IPS-18a (cell line): Measurements from ENCODE around the gene PSMA8.
"Not testable (repeated sequence)": the region's sequence is repeated elsewhere in the genome, so short reads cannot be mapped to it uniquely, and the experiment has no call there.

Source experiments
- H3K27ac ChIP-seq: one replicate; pipeline ENCODE4 v1.5.1; 2013; ENCODE audit warnings: low read length
- H3K27me3 ChIP-seq: one replicate; pipeline ENCODE4 v1.6.1; 2013; ENCODE audit warnings: mild to moderate bottlenecking, low read length; ENCODE audit not compliant: control insufficient read depth, insufficient read depth
- H3K36me3 ChIP-seq: one replicate; pipeline ENCODE4 v1.6.1; 2013; ENCODE audit warnings: low read depth, low read length; ENCODE audit not compliant: control insufficient read depth
- H3K4me1 ChIP-seq: one replicate; pipeline ENCODE4 v1.6.1; 2013; ENCODE audit warnings: low read depth, low read length; ENCODE audit not compliant: control insufficient read depth
- H3K4me3 ChIP-seq: one replicate; pipeline ENCODE4 v1.5.1; 2013; ENCODE audit warnings: low read length
- H3K9ac ChIP-seq: one replicate; pipeline ENCODE4 v1.6.1; 2013; ENCODE audit warnings: mild to moderate bottlenecking, low read length, moderate library complexity
- H3K9me3 ChIP-seq: one replicate; pipeline ENCODE4 v1.6.1; 2013; ENCODE audit warnings: low read depth, low read length; ENCODE audit not compliant: control insufficient read depth

PSMA8 gene

GRCh38 chr18:26119246-26119645 is 14.4 kb upstream of the PSMA8 start:
- Histone ChIP-seq H3K9ac (no peak overlapping the region), H3K4me1 (no peaks in the 10 kb centered on the region), H3K27ac (no peak overlapping the region), H3K9me3 (no peaks in the 10 kb centered on the region), H3K27me3 (no peaks in the 10 kb centered on the region), H3K36me3 (no peaks in the 10 kb centered on the region), H3K4me3 (no peak overlapping the region)

GRCh38 chr18:26121476-26121875 is 12.2 kb upstream of the PSMA8 start:
- H3K9ac ChIP-seq, result no peak overlapping the region
- no peak overlapping the region for H3K27ac ChIP-seq
- H3K4me1 ChIP-seq, result no peaks in the 10 kb centered on the region
- H3K9me3 ChIP-seq, result no peaks in the 10 kb centered on the region
- H3K36me3 ChIP-seq, result no peaks in the 10 kb centered on the region
- H3K4me3 ChIP-seq, result no peak overlapping the region
- no peaks in the 10 kb centered on the region for H3K27me3 ChIP-seq

GRCh38 chr18:26121994-26122393 is 11.7 kb upstream of the PSMA8 start:
- not testable (repeated sequence) for H3K4me3 ChIP-seq, H3K36me3 ChIP-seq, H3K9ac ChIP-seq, H3K27ac ChIP-seq, H3K9me3 ChIP-seq, H3K27me3 ChIP-seq, H3K4me1 ChIP-seq

GRCh38 chr18:26127786-26128185 is 5.9 kb upstream of the PSMA8 start:
- Histone ChIP-seq H3K27me3 (no peaks in the 10 kb centered on the region), H3K4me3 (no peak overlapping the region), H3K27ac (no peak overlapping the region), H3K9me3 (no peaks in the 10 kb centered on the region), H3K36me3 (no peaks in the 10 kb centered on the region), H3K9ac (no peak overlapping the region), H3K4me1 (no peaks in the 10 kb centered on the region)

- H3K4me1 ChIP-seq, H3K9me3 ChIP-seq, H3K27me3 ChIP-seq, H3K9ac ChIP-seq, H3K36me3 ChIP-seq, H3K27ac ChIP-seq, H3K4me3 ChIP-seq: not testable (repeated sequence)
Measured at GRCh38 chr18:26128192-26128591, 5.5 kb upstream of the PSMA8 start.

GRCh38 chr18:26134107-26134506 is 438 bp downstream of the PSMA8 start:
- Histone ChIP-seq H3K9me3 (no peaks in the 10 kb centered on the region), H3K36me3 (no peaks in the 10 kb centered on the region), H3K4me1 (no peaks in the 10 kb centered on the region), H3K27ac (no peak overlapping the region), H3K9ac (no peak overlapping the region), H3K4me3 (no peak overlapping the region), H3K27me3 (no peaks in the 10 kb centered on the region)

GRCh38 chr18:26135548-26135947 is 1.9 kb downstream of the PSMA8 start:
- Histone ChIP-seq H3K9me3 (no peaks in the 10 kb centered on the region), H3K4me1 (no peaks in the 10 kb centered on the region), H3K9ac (no peak overlapping the region), H3K36me3 (no peaks in the 10 kb centered on the region), H3K4me3 (no peak overlapping the region), H3K27me3 (no peaks in the 10 kb centered on the region), H3K27ac (no peak overlapping the region)

GRCh38 chr18:26157326-26157725 is 23.7 kb downstream of the PSMA8 start:
- no peak overlapping the region for H3K4me3 ChIP-seq
- no peaks in the 10 kb centered on the region for H3K36me3 ChIP-seq

GRCh38 chr18:26159353-26159752 is 25.7 kb downstream of the PSMA8 start:
- no peaks in the 10 kb centered on the region for H3K4me1 ChIP-seq
- no peak overlapping the region for H3K9ac ChIP-seq
- no peak overlapping the region for H3K27ac ChIP-seq
- no peaks in the 10 kb centered on the region for H3K9me3 ChIP-seq
- no peaks in the 10 kb centered on the region for H3K36me3 ChIP-seq
- H3K4me3 ChIP-seq, result no peak overlapping the region
- no peaks in the 10 kb centered on the region for H3K27me3 ChIP-seq

More at GRCh38 chr18:26157326-26157725, 23.7 kb downstream of the PSMA8 start:
- Histone ChIP-seq H3K9me3 (no peaks in the 10 kb centered on the region), H3K4me1 (no peaks in the 10 kb centered on the region), H3K9ac (no peak overlapping the region), H3K27ac (no peak overlapping the region), H3K27me3 (no peaks in the 10 kb centered on the region)

GRCh38 chr18:26164571-26164970 is 30.9 kb downstream of the PSMA8 start:
- Histone ChIP-seq H3K9ac (no peak overlapping the region), H3K4me1 (no peaks in the 10 kb centered on the region), H3K4me3 (no peak overlapping the region), H3K27ac (no peak overlapping the region), H3K36me3 (no peaks in the 10 kb centered on the region), H3K27me3 (no peaks in the 10 kb centered on the region), H3K9me3 (no peaks in the 10 kb centered on the region)

- H3K36me3 ChIP-seq, H3K4me1 ChIP-seq, H3K27me3 ChIP-seq, H3K27ac ChIP-seq, H3K4me3 ChIP-seq, H3K9ac ChIP-seq, H3K9me3 ChIP-seq: not testable (repeated sequence)
Measured at GRCh38 chr18:26167592-26167991, 33.9 kb downstream of the PSMA8 start.

GRCh38 chr18:26175481-26175880 is 41.8 kb downstream of the PSMA8 start:
- Histone ChIP-seq H3K9me3 (no peaks in the 10 kb centered on the region), H3K36me3 (no peaks in the 10 kb centered on the region), H3K4me3 (no peak overlapping the region), H3K27me3 (no peaks in the 10 kb centered on the region), H3K27ac (no peak overlapping the region), H3K4me1 (no peaks in the 10 kb centered on the region), H3K9ac (no peak overlapping the region)
